Body of pancreas (tissue), 4 donors: Measurements from ENCODE around the gene TXNDC2. TPM values are rescaled to one million over a fixed set of nuclear protein-coding genes. Genes with fewer than 3 reads are reported as not detected.
"Not testable (repeated sequence)": the region's sequence is repeated elsewhere in the genome, so short reads cannot be mapped to it uniquely, and the experiment has no call there.

Experiments
- ATAC-seq: fragments of 150-250 bp; one replicate; pipeline ENCODE4 v1.9.1; 2016
- DNase-seq, 4 donors: peaks; one replicate each; pipeline ENCODE4 v3.0.0-alpha.2; 2019
- H3K27ac ChIP-seq, 4 donors: fragments of 200-600 bp; sonication (generic); 1 replicate in 3 of 4; 2 replicates in 1 of 4; pipeline versions ENCODE4 v1.5.1 to v1.6.1; 2016 to 2019; ENCODE audit warnings: mild to moderate bottlenecking in 1 of 4, mixed read lengths in 1 of 4, moderate library complexity in 1 of 4
- H3K27me3 ChIP-seq, 2 donors: fragments of 200-600 bp; sonication (generic); one replicate each; pipeline ENCODE4 v1.6.0; 2016; ENCODE audit warnings: mild to moderate bottlenecking in 1 of 2
- H3K36me3 ChIP-seq, 2 donors: fragments of 200-600 bp; sonication (generic); replicated peaks in 1 of 2; 2 replicates each; pipeline ENCODE4 v1.5.1; 2016; ENCODE audit warnings: low read depth in 2 of 2; ENCODE audit not compliant: insufficient read depth in 1 of 2
- H3K4me1 ChIP-seq: fragments of 200-600 bp; sonication (generic); one replicate; pipeline ENCODE4 v1.6.0; 2016
- H3K4me3 ChIP-seq, 2 donors: fragments of 200-600 bp; sonication (generic); 1 replicate in 1 of 2; 2 replicates in 1 of 2; pipeline ENCODE4 v1.5.1; 2016 to 2019
- H3K9me3 ChIP-seq, 3 donors: fragments of 200-600 bp; sonication (generic); 1 replicate in 2 of 3; 2 replicates in 1 of 3; pipeline ENCODE4 v1.5.1; 2016
- CTCF ChIP-seq, 7 experiments: fragments of 450-650 bp in 4 of 7; fragments of 200-600 bp in 3 of 7; sonication (generic) in 3 of 7; IDR thresholded peaks; one replicate each; pipeline ENCODE4 v1.5.1; 2016 to 2019; ENCODE audit warnings: antibody characterized with exemption in 7 of 7
- POLR2A ChIP-seq, 3 donors: fragments of 450-650 bp; IDR thresholded peaks; one replicate each; pipeline ENCODE4 v1.6.1; 2016; ENCODE audit warnings: antibody characterized with exemption in 3 of 3, mild to moderate bottlenecking in 2 of 3
- WGBS, 2 donors: methylation state at CpG; one replicate each; pipeline ENCODE4 v1.1.5; 2017; 5-methylcytosine and 5-hydroxymethylcytosine counted together
- intact Hi-C: fragments of 100-400 bp; cut with DNase I; formaldehyde crosslinking; loops from one replicate; pipeline ENCODE4 v1.15.1; 2023
- total RNA-seq, 2 donors: library from RNA; depleted of rRNA; stranded (reverse); fragments of >200 nt; gene quantifications; one replicate each; pipeline ENCODE4 v1.1.0, GENCODE V29; 2016

TXNDC2 gene
- total RNA-seq, 2 donors from 2014 or later, result not detected

DNA sequence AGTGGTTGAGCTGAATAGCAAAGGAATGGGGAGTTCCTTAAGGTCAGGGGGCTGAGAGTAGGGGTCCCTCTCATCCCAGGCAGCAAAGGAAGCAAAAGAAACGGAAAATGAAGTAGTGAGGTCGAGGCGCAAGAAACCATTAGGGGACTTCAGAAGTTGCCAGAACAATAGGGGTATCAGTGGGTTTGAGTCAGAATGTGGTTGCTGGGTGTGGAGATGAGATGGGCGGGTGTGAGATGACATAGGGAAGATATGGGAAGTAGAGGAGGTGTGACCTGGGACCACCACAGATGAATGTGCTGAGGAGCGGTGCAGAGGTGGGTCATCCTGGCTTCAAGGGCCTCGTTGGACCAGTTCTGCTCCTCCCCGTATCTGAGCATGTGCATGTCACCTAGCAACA lies 14.9 kb downstream of the TXNDC2 start:
- no peaks in the 10 kb centered on the region for H3K9me3 ChIP-seq
- TF ChIP-seq POLR2A (IDR thresholded peaks at IDR 0.05) (no peak), CTCF (IDR thresholded peaks at IDR 0.05) (no peak)
- H3K27ac ChIP-seq, result no peak overlapping the region
- H3K4me3 ChIP-seq, result no peak overlapping the region
- H3K27me3 ChIP-seq, result no peaks in the 10 kb centered on the region
- 84 to 87% methylated on average over 7 of the region's 7 CpGs for WGBS, 2 donors
- H3K36me3 ChIP-seq, result no peaks in the 10 kb centered on the region
- intact Hi-C loops, result no loop called here
- no peaks in the 10 kb centered on the region for H3K4me1 ChIP-seq
- ATAC-seq, result no peak
- DNase-seq, result no peak

DNA sequence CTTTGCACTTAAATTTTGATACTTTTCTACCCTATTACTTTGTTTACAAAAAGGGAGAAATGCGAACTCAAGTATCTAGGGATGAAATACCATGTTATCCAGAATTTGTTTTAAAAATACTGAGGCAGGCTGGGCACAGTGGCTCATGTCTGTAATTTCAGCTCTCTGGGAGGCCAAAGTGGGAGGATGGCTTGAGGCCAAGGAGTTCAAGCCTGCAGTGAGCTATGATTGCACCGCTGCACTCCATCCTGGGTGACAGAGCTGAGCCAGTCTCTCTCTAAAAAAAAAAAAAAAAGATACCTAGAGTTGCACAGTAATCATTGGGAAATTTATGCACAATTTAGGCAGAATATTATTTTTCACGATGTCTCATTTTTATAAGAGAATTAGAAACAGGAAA lies 15.6 kb downstream of the TXNDC2 start:
- DNase-seq, result no peak
- H3K27ac ChIP-seq, result no peak overlapping the region
- H3K4me1 ChIP-seq, result no peaks in the 10 kb centered on the region
- TF ChIP-seq POLR2A (IDR thresholded peaks at IDR 0.05) (no peak), CTCF (IDR thresholded peaks at IDR 0.05) (no peak)
- no peak for ATAC-seq
- H3K4me3 ChIP-seq, result no peak overlapping the region
- no peaks in the 10 kb centered on the region for H3K9me3 ChIP-seq
- 82 to 83% methylated on average over 3 of the region's 3 CpGs for WGBS, 2 donors
- H3K27me3 ChIP-seq, result no peaks in the 10 kb centered on the region
- H3K36me3 ChIP-seq, result no peaks in the 10 kb centered on the region
- intact Hi-C loops, result no loop called here

DNA sequence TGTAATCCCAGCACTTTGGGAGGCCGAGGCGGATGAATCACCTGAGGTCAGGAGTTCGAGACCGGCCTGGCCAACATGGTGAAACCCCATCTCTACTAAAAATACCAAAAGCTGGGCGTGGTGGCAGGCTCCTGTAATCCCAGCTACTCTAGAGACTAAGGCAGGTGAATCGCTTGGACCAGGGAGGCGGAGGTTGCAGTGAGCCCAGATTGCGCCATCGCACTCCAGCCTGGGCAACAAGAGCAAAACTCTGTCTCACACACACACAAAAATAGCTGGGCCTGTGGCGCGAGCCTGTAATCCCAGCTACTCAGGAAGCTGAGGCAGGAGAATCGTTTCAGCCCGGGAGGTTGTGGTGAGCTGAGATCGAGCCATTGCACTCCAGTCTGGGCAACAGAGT lies 16.5 kb downstream of the TXNDC2 start:
- H3K4me1 ChIP-seq, H3K9me3 ChIP-seq, H3K36me3 ChIP-seq, H3K4me3 ChIP-seq, H3K27me3 ChIP-seq, DNase-seq, H3K27ac ChIP-seq, ATAC-seq, intact Hi-C loops: not testable (repeated sequence)
- 92 to 95% methylated on average over 13 to 14 of the region's 14 CpGs for WGBS, 2 donors

- DNase-seq (no peak), ATAC-seq (no peak)
- Histone ChIP-seq H3K36me3 (no peaks in the 10 kb centered on the region), H3K9me3 (no peaks in the 10 kb centered on the region), H3K4me3 (no peak overlapping the region), H3K27me3 (no peaks in the 10 kb centered on the region), H3K4me1 (no peaks in the 10 kb centered on the region), H3K27ac (no peak overlapping the region)
- no peak for TF ChIP-seq POLR2A (IDR thresholded peaks at IDR 0.05)
- no peak for TF ChIP-seq CTCF (IDR thresholded peaks at IDR 0.05)
- WGBS, 2 donors, result 78 to 80% methylated on average over 10 of the region's 10 CpGs
- intact Hi-C loops, result no loop called here
Observed at GRCh38 chr18:9902832-9903231, 17.1 kb downstream of the TXNDC2 start.

- WGBS, 2 donors, result 54 to 62% methylated on average over 5 of the region's 5 CpGs
- no peak for ATAC-seq
Observed at GRCh38 chr18:9905401-9905922, 19.7 kb downstream of the TXNDC2 start.

More at GRCh38 chr18:9905401-9905922, 19.7 kb downstream of the TXNDC2 start:
- Histone ChIP-seq H3K4me3 (no peak overlapping the region), H3K4me1 (no peaks in the 10 kb centered on the region), H3K27ac (no peak overlapping the region), H3K27me3 (no peaks in the 10 kb centered on the region), H3K36me3 (no peaks in the 10 kb centered on the region), H3K9me3 (no peaks in the 10 kb centered on the region)
- TF ChIP-seq CTCF (IDR thresholded peaks at IDR 0.05) (no peak), POLR2A (IDR thresholded peaks at IDR 0.05) (no peak)
- DNase-seq, result no peak
- intact Hi-C loops, result no loop called here
